22Rv1 (cell line): Measurements from ENCODE around the gene ACE2.

Source experiments
- H3K27ac ChIP-seq: fragments of 450-650 bp; 2 replicates; pipeline ENCODE4 v1.5.1; 2017
- ZFX ChIP-seq: fragments of 450-650 bp; IDR thresholded peaks from 2 replicates; pipeline ENCODE4 v1.6.1; 2017; ENCODE audit warnings: antibody characterized with exemption, borderline replicate concordance
- TF ChIP-seq, protein P1 (sequence below): fragments of 450-650 bp; IDR thresholded peaks from 2 replicates; pipeline ENCODE4 v1.5.1; 2017; ENCODE audit warnings: mild to moderate bottlenecking

ACE2 gene

DNA sequence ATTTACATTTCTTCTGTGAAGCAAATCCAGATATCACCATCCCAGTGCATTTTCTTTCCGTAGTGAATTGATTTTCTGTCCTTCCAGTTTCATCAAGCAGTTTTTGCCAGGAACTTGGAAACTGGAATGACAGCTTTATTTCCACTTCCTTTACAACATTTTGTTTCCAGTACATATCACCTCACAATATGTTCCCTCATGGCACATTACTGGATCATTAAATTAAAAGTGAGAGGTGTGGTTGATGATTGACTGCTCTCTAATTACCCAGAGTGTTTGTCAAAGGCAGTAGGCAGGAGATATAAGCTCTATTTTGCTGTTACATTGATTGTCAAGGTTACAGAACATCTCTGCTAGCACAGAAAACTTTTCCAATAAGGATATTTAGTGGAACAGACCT is 22.3 kb upstream of the ACE2 start:
- TF ChIP-seq, protein P1, sequence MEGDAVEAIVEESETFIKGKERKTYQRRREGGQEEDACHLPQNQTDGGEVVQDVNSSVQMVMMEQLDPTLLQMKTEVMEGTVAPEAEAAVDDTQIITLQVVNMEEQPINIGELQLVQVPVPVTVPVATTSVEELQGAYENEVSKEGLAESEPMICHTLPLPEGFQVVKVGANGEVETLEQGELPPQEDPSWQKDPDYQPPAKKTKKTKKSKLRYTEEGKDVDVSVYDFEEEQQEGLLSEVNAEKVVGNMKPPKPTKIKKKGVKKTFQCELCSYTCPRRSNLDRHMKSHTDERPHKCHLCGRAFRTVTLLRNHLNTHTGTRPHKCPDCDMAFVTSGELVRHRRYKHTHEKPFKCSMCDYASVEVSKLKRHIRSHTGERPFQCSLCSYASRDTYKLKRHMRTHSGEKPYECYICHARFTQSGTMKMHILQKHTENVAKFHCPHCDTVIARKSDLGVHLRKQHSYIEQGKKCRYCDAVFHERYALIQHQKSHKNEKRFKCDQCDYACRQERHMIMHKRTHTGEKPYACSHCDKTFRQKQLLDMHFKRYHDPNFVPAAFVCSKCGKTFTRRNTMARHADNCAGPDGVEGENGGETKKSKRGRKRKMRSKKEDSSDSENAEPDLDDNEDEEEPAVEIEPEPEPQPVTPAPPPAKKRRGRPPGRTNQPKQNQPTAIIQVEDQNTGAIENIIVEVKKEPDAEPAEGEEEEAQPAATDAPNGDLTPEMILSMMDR, result no peak
- TF ChIP-seq ZFX, result no peak
- no peak overlapping the region for H3K27ac ChIP-seq

DNA sequence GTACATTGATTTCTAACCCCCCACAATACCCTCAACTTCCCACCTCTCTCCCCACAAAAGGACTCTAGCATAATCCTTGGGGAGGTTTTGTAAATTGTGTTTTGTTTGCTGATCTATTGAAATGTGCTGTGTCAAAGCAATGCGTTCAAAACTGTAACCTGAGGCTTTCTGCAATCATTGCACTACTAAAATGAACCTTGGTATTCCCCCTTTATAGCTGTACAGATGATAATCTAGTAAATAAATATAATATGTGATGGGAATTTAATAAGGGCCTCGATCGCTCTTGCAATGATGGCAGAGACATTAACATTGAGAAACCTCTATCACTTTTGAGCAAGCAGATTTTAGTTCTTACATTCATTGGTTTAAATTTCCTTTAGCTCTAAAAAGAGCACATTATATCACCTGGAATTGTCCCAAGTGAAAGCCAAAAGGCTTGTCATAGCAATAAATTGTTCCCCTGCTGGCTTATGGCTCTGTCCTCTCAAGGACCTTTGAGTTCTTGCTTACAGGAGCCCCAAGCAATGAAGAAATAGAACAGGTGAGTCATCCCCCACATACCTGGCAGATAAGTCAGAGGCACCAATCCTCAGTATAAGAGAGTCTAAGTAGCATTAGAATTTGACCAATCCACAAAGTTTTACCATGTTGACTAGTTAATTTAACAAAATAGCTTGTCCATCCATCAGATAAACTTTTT is 18.4 kb upstream of the ACE2 start:
- no peak for TF ChIP-seq ZFX
- TF ChIP-seq, protein P1, result no peak
- H3K27ac ChIP-seq, result no peak overlapping the region

DNA sequence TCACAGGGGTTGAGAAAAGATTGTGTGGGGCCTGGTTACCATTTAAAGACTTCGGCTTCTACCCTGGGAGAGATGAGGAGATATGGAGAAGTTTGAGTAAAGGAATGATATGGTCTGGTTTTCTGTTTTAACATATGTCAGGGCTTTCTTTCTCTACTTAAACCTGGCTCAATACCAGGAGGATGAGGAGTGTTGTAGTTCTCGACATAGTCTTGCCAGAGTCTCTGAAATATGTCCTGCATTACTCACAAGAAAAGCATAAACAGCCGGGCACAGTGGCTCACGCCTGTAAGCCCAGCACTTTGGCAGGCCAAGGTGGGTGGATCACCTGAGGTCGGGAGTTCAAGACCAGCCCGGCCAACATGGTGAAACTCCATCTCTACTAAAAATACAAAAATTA is 16.4 kb upstream of the ACE2 start:
- TF ChIP-seq, protein P1, result no peak
- no peak for TF ChIP-seq ZFX
- no peak overlapping the region for H3K27ac ChIP-seq

DNA sequence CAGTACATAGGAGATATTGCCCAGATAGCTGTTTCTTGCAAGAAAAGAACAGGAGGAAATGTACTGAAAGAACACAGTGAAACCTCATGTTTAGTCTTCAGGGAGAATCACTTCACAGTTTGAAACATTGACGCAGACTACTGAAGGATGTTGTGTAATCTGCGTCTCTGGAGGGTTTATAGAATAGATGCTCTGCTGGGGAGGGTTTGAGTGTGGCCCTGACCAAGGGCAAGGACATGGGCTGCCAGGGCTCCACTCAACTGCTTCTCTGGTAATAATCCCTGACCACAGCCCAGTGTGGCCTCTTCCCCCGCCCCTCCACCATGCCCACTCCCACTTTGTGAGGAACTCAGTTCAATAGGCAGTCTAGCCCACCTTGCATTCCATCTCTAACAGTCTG is 15.8 kb upstream of the ACE2 start:
- H3K27ac ChIP-seq, result no peak overlapping the region

DNA sequence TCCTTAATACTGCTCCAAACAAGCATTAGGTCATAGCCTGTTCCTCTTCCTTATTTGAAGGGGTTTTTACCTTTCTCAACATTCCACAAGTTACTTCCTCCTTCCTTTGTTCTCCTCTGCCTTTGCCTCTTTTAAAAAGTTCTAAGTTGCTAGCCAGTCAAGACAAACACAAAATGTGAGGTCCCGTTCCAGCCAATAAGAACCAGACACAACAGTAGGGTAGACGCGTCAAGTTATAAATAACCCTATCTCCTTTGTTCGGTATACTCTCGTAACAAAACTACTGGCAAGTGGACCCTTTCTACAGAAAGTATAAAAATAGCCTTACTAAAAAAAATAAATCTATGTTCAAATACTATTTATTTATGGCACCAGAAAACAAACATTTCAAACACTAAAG is 6.3 kb upstream of the ACE2 start:
- H3K27ac ChIP-seq, result peak overlapping the region; percentile 46
- no peak for TF ChIP-seq ZFX
- TF ChIP-seq, protein P1, result no peak

More for the DNA sequence above, 15.8 kb upstream of the ACE2 start:
- TF ChIP-seq, protein P1, result no peak
- no peak for TF ChIP-seq ZFX

DNA sequence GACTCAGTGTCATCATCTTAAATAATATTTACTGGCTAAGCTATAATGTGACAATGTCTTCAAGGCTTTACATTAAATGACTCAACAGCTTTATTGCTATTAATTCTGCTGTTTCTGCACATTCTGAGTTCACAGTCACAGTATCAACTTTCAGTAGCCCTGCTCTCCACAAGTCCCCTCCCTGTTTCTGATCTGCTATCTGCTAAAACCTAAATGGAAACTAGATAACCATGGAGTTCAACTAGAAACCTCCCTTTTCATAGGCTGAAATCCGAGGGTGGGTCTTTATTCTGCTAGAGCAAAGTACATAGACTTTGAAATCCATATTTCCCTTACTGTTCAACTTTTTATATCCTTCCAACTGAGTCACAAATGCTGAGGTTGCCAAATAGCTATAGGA is 5.4 kb upstream of the ACE2 start:
- peak overlapping the region; percentile 46; the same call in 1 of the 2 replicates for H3K27ac ChIP-seq
- TF ChIP-seq, protein P1, result no peak
- no peak for TF ChIP-seq ZFX

DNA sequence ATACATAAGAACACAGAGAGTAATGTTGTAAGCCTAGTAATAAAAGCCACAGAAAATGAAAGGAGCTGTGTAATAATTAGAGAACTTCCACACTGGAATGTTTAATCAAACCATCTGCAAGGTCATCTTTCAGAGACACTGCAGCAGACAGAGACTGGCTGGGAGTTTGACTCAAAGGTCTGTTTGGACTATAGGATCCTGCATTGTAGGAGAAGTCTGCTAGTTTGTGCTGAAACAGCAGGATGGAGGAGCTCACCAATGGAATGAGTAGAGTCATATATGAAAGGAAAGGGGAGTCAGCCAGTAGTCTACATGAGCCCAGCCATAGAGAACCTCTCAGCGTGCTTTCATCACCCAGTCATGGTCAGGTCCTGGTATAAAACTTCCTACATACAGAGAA is 4.5 kb upstream of the ACE2 start:
- TF ChIP-seq, protein P1, result no peak
- TF ChIP-seq ZFX, result no peak
- no peak overlapping the region for H3K27ac ChIP-seq
